Keratinocyte (primary cell): Measurements from ENCODE around the gene HAT1. TPM values are rescaled to one million over a fixed set of nuclear protein-coding genes. Genes with fewer than 3 reads are reported as not detected.

Experiments
- DNase-seq: peaks from one replicate; pipeline ENCODE4 v3.0.0-alpha.2; 2011; ENCODE audit warnings: low read depth, missing footprints, low spot score
- FAIRE-seq: peaks from 2 replicates; lab custom pipeline; 2011; peaks lifted over from hg19 to GRCh38; lab: Jason Lieb, UNC
- H2AFZ ChIP-seq: 2 replicates; pipeline ENCODE4 v1.6.0; 2012; ENCODE audit warnings: low read length, control low read depth, inconsistent platforms; ENCODE audit not compliant: control insufficient read depth
- H3K27ac ChIP-seq: 2 replicates; pipeline ENCODE4 v1.5.1; 2011; ENCODE audit warnings: low read length; ENCODE audit not compliant: control insufficient read depth, insufficient read depth
- H3K27me3 ChIP-seq: 3 replicates; pipeline ENCODE4 v1.6.0; 2011; ENCODE audit warnings: low read length; ENCODE audit not compliant: control insufficient read depth, insufficient read depth; ENCODE audit errors: extremely low read depth
- H3K36me3 ChIP-seq, 2 experiments: 2 replicates in 1 of 2; 3 replicates in 1 of 2; pipeline ENCODE4 v1.5.1; 2011; ENCODE audit warnings: low read length in 2 of 2, mild to moderate bottlenecking in 1 of 2; ENCODE audit not compliant: control insufficient read depth in 2 of 2, insufficient read depth in 2 of 2; ENCODE audit errors: extremely low read depth in 1 of 2
- H3K4me1 ChIP-seq: 3 replicates; pipeline ENCODE4 v1.5.1; 2011; ENCODE audit warnings: low read length; ENCODE audit not compliant: control insufficient read depth, insufficient read depth; ENCODE audit errors: extremely low read depth
- H3K4me2 ChIP-seq: 3 replicates; pipeline ENCODE4 v1.6.0; 2011; ENCODE audit warnings: low read depth, low read length; ENCODE audit not compliant: control insufficient read depth, insufficient read depth; ENCODE audit errors: extremely low read depth
- H3K4me3 ChIP-seq, 3 experiments: fragments of 200-600 bp in 1 of 3; sonication (generic) in 1 of 3; 2 replicates in 2 of 3; 3 replicates in 1 of 3; pipeline ENCODE4 v1.5.1; 2011 to 2016; ENCODE audit warnings: low read length in 3 of 3, mild to moderate bottlenecking in 3 of 3, control low read depth in 2 of 3, inconsistent platforms in 1 of 3, low read depth in 1 of 3, mixed read lengths in 1 of 3, mixed run types in 1 of 3, moderate library complexity in 1 of 3; ENCODE audit not compliant: control insufficient read depth in 2 of 3, insufficient read depth in 2 of 3; ENCODE audit errors: extremely low read depth in 1 of 3
- H3K79me2 ChIP-seq: 2 replicates; pipeline ENCODE4 v1.6.0; 2012; ENCODE audit warnings: low read length; ENCODE audit not compliant: control insufficient read depth, insufficient read depth
- H3K9ac ChIP-seq: 3 replicates; pipeline ENCODE4 v1.6.0; 2011; ENCODE audit warnings: low read length; ENCODE audit not compliant: control insufficient read depth, insufficient read depth; ENCODE audit errors: extremely low read depth
- H3K9me1 ChIP-seq: 3 replicates; pipeline ENCODE4 v1.6.0; 2011; ENCODE audit warnings: low read length; ENCODE audit not compliant: control insufficient read depth, insufficient read depth; ENCODE audit errors: extremely low read depth
- H3K9me3 ChIP-seq: 2 replicates; pipeline ENCODE4 v1.5.1; 2012; ENCODE audit warnings: low read depth, low read length; ENCODE audit not compliant: control insufficient read depth
- H4K20me1 ChIP-seq: 3 replicates; pipeline ENCODE4 v1.6.0; 2011; ENCODE audit warnings: low read length; ENCODE audit not compliant: control insufficient read depth, insufficient read depth; ENCODE audit errors: extremely low read depth
- CTCF ChIP-seq, 3 experiments: IDR thresholded peaks in 1 of 3; conservative IDR thresholded peaks in 1 of 3; optimal IDR thresholded peaks in 1 of 3; 2 replicates in 2 of 3; 3 replicates in 1 of 3; pipeline versions ENCODE3 to v1.5.1; 2011; ENCODE audit warnings: low read length in 3 of 3, mild to moderate bottlenecking in 3 of 3, moderate library complexity in 2 of 3, control low read depth in 1 of 3, inconsistent platforms in 1 of 3; ENCODE audit not compliant: insufficient read depth in 2 of 3; ENCODE audit errors: extremely low read depth in 1 of 3
- EZH2 ChIP-seq: IDR thresholded peaks from one replicate; pipeline ENCODE4 v1.6.1; 2012; ENCODE audit warnings: inconsistent platforms, mild to moderate bottlenecking, low read length, moderate library complexity
- dilution Hi-C: fragments of 300-500 bp; cut with MboI; formaldehyde crosslinking; loops from one replicate; pipeline ENCODE4 v1.7.0; 2020; ENCODE audit warnings: low sequenced_read_pairs; ENCODE audit not compliant: extremely low pct_ligation_motif_present
- polyA plus RNA-seq, 5 experiments: library from polyadenylated mRNA; depleted of rRNA in 3 of 5; stranded (reverse) in 3 of 5; stranded (forward) in 1 of 5; unstranded in 1 of 5; fragments of >200 nt; gene quantifications; 1 replicate in 1 of 5; 2 replicates in 3 of 5; 3 replicates in 1 of 5; pipeline versions ENCODE4 v1.2.1 to v1.2.3, GENCODE V29; 2011 to 2012; ENCODE audit warnings: missing spikeins in 2 of 5, low read depth in 1 of 5, low replicate concordance in 1 of 5

The HAT1 gene
- polyA plus RNA-seq, 1 donor (not counting 4 experiments of a cell fraction or from before 2014, with no cell fraction given): 91.2 TPM

GRCh38 chr2:171943869-171944268 lies 21.6 kb downstream of the HAT1 start:
- H3K79me2 ChIP-seq: peaks cover 36% of the 10 kb centered on the region
- no peak overlapping the region for H3K9ac ChIP-seq
- no peak overlapping the region for H3K27ac ChIP-seq
- H3K4me2 ChIP-seq: no peak overlapping the region
- no peak overlapping the region for H2AFZ ChIP-seq
- TF ChIP-seq EZH2 (no peak), CTCF (optimal IDR thresholded peaks at IDR 0.05 in 1 of 3, IDR thresholded peaks at IDR 0.05 in 1 of 3, conservative IDR thresholded peaks at IDR 0.05 in 1 of 3; ENCODE audit: extremely low read depth in 1 of 3, insufficient read depth in 2 of 3, low read length in 3 of 3) (no peak)
- peaks cover 3% of the 10 kb centered on the region for H4K20me1 ChIP-seq
- H3K36me3 ChIP-seq: no peaks in the 10 kb centered on the region
- no peaks in the 10 kb centered on the region for H3K27me3 ChIP-seq
- no peaks in the 10 kb centered on the region for H3K4me1 ChIP-seq
- H3K9me3 ChIP-seq: no peaks in the 10 kb centered on the region
- no peaks in the 10 kb centered on the region for H3K9me1 ChIP-seq
- no peak overlapping the region for H3K4me3 ChIP-seq
- no peak for DNase-seq
- dilution Hi-C loops: no loop called here
- no peak for FAIRE-seq

- Histone ChIP-seq H3K36me3 (peaks cover 1 to 6% of the 10 kb centered on the region in 2 experiments), H3K9me3 (no peaks in the 10 kb centered on the region), H4K20me1 (no peaks in the 10 kb centered on the region), H3K79me2 (no peaks in the 10 kb centered on the region), H3K4me1 (peaks cover 6% of the 10 kb centered on the region), H2AFZ (no peak overlapping the region), H3K27me3 (no peaks in the 10 kb centered on the region), H3K27ac (no peak overlapping the region), H3K9me1 (no peaks in the 10 kb centered on the region), H3K4me3 (no peak overlapping the region), H3K9ac (no peak overlapping the region), H3K4me2 (no peak overlapping the region)
- FAIRE-seq (no peak), DNase-seq (no peak)
- TF ChIP-seq EZH2: no peak
- no peak for TF ChIP-seq CTCF (optimal IDR thresholded peaks at IDR 0.05 in 1 of 3, IDR thresholded peaks at IDR 0.05 in 1 of 3, conservative IDR thresholded peaks at IDR 0.05 in 1 of 3; ENCODE audit: extremely low read depth in 1 of 3, insufficient read depth in 2 of 3, low read length in 3 of 3)
- dilution Hi-C loops: no loop called here
Observed at GRCh38 chr2:171952276-171952675, 30.0 kb downstream of the HAT1 start.
